ENCODE data around the gene ABCF1.

ABCF1 gene

DNA sequence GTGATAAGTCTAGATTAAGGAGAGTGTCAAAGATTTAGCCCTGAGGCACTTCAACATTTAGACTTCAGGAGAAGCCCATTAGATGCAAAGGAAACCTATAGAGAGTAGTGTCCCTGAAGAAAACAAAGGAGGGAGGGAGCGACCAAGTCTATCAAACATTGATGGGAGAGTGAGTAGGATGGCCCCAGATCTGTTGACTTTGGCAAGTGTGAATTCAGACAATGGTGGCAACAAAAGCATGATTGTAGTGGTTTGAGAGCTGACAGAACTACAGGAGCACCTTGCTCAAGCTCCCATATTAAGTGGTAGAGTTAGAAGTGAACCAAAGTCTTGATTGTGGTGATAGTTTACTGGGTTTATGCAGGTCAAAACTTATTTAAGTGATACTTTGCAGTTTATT lies 979 bp upstream of the ABCF1 start:
- TF ChIP-seq, protein P1, sequence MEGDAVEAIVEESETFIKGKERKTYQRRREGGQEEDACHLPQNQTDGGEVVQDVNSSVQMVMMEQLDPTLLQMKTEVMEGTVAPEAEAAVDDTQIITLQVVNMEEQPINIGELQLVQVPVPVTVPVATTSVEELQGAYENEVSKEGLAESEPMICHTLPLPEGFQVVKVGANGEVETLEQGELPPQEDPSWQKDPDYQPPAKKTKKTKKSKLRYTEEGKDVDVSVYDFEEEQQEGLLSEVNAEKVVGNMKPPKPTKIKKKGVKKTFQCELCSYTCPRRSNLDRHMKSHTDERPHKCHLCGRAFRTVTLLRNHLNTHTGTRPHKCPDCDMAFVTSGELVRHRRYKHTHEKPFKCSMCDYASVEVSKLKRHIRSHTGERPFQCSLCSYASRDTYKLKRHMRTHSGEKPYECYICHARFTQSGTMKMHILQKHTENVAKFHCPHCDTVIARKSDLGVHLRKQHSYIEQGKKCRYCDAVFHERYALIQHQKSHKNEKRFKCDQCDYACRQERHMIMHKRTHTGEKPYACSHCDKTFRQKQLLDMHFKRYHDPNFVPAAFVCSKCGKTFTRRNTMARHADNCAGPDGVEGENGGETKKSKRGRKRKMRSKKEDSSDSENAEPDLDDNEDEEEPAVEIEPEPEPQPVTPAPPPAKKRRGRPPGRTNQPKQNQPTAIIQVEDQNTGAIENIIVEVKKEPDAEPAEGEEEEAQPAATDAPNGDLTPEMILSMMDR (IDR thresholded peaks at IDR 0.05; ENCODE audit: extremely low read depth, insufficient read depth, missing control alignments) = no peak
- no peak for DNase-seq (ENCODE audit: low spot score)
- in situ Hi-C loops (cut with MboI; ENCODE audit: low pct_unique_long_range_greater_than_20kb, low sequenced_read_pairs, unreplicated experiment) = no loop called here

DNA sequence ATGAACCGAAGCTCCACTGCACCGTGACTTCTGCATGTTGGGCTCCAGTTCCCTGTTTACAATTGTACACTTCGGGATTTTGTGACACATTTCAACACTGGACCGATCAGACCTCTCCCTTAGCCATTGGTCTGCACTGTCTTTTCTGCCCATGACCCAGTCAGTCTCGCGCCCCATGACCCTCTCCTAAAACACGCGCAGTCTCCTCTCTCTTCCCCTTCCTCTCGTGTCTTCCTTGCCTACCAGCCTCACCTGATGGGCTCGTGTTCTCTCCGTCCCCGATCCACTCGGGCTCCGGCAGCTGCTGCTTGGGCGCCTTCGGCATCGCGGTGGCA lies 535 bp upstream of the ABCF1 start:
- in situ Hi-C loops (cut with MboI; ENCODE audit: low pct_unique_long_range_greater_than_20kb, low sequenced_read_pairs, unreplicated experiment) = no loop called here
- TF ChIP-seq, protein P1 (IDR thresholded peaks at IDR 0.05; ENCODE audit: extremely low read depth, insufficient read depth, missing control alignments) = no peak
- DNase-seq (ENCODE audit: low spot score) = no peak

DNA sequence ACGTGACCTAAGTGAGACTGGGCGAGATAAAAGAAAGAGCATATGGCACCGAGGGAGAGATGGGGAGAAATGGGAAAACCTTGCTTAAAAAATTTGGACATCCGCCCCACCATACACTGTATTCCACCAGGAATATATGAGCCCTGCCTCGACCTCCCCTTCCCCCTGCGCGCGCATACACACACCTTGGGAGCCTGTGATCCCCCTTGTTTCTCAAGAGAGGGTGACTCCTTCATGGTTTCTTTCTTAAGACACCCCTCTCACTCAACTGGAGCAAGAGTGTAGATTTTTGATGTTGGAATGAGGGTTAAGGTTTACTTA lies 480 bp downstream of the ABCF1 start:
- TF ChIP-seq, protein P1 (IDR thresholded peaks at IDR 0.05; ENCODE audit: extremely low read depth, insufficient read depth, missing control alignments) = no peak
- DNase-seq (ENCODE audit: low spot score) = no peak
- in situ Hi-C loops (cut with MboI; ENCODE audit: low pct_unique_long_range_greater_than_20kb, low sequenced_read_pairs, unreplicated experiment) = no loop called here

DNA sequence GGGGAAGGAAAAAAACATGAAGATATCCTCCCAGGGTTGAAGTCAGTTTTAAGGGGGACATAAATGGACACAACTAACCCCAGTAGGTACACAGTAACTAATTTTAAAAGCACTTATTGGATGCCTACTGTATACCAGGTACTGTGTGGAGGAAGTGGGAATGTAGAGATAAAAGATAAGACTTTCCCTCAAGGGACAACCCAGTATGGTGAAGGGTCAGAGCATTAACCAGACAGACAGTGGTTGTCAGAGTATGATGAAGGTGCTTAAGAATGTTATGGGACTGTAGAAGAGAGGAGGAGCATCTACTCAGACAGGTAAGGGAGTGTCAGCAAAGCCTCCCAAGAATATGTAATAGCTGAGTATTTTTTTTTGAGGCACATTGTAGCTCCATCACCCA lies 906 bp downstream of the ABCF1 start:
- no peak for DNase-seq (ENCODE audit: low spot score)
- TF ChIP-seq, protein P1 (IDR thresholded peaks at IDR 0.05; ENCODE audit: extremely low read depth, insufficient read depth, missing control alignments) = no peak
- in situ Hi-C loops (cut with MboI; ENCODE audit: low pct_unique_long_range_greater_than_20kb, low sequenced_read_pairs, unreplicated experiment) = no loop called here

DNA sequence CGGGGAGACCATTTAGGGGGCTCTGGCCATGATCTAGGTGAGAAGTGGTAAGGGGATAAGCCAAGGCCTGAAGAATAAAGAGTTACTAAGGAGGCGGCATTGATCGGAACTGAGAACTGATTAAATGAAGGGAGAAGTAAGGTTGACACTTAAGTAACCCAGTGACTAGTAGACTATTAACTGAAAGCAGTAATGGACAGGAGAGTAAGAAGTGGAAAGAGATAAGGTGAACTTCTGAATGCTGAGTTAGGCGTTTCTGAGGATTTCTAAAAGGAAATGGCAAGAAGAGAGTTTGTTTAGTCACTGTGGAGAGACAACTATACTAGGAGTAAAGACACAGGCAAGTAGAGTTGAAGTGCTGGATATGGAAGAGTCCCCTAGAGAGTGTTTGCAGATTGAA lies 1.9 kb downstream of the ABCF1 start:
- no peak for DNase-seq (ENCODE audit: low spot score)
- TF ChIP-seq, protein P1 (IDR thresholded peaks at IDR 0.05; ENCODE audit: extremely low read depth, insufficient read depth, missing control alignments) = no peak
- in situ Hi-C loops (cut with MboI; ENCODE audit: low pct_unique_long_range_greater_than_20kb, low sequenced_read_pairs, unreplicated experiment) = no loop called here

DNA sequence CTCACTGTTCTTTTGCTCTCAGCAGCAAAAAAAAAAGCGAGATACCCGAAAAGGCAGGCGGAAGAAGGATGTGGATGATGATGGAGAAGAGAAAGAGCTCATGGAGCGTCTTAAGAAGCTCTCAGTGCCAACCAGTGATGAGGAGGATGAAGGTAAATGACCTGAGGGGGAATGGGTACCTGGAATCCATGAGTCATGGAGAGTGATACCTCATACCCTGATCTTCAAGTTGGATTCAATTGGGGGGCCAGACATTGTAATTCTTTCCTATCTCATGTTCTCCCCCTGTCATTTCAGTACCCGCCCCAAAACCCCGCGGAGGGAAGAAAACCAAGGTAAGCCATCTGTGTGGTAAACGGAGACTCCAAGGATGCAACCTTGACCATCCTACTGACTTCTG lies 6.8 kb downstream of the ABCF1 start:
- TF ChIP-seq, protein P1 (IDR thresholded peaks at IDR 0.05; ENCODE audit: extremely low read depth, insufficient read depth, missing control alignments) = no peak
- in situ Hi-C loops (cut with MboI; ENCODE audit: low pct_unique_long_range_greater_than_20kb, low sequenced_read_pairs, unreplicated experiment) = no loop called here
- DNase-seq (ENCODE audit: low spot score) = no peak

DNA sequence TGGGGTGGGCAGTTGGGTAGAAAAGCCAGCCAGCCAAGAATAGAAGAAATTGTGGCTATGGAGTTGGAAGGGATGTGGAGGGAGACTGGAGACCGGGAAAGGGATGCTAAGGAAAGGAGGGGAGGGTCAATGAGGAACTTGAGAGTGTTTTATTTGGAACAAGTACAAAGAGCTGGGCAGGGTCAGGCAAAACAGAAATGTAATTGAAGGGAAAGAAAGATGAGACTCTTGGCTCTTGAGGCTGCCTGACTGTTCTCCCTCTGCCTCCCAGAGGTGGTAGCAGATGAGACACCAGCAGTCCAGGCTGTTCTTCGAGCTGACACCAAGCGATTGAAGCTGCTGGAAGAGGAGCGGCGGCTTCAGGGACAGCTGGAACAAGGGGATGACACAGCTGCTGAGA lies 12.7 kb downstream of the ABCF1 start:
- in situ Hi-C loops (cut with MboI; ENCODE audit: low pct_unique_long_range_greater_than_20kb, low sequenced_read_pairs, unreplicated experiment) = no loop called here
- TF ChIP-seq, protein P1 (IDR thresholded peaks at IDR 0.05; ENCODE audit: extremely low read depth, insufficient read depth, missing control alignments) = no peak
- DNase-seq (ENCODE audit: low spot score) = no peak

Measured in GM13977 (cell line).